ENCODE measurements around the gene SNED1.

Gene SNED1

GRCh38 chr2:241002275-241003046, 4.0 kb downstream of the SNED1 start:
- H3K4me3 ChIP-seq (ENCODE audit: low read length), result no peak overlapping the region
- H4K20me1 ChIP-seq (ENCODE audit: control insufficient read depth, insufficient read depth, low read depth, low read length), result no peaks in the 10 kb centered on the region
- H3K9me3 ChIP-seq (ENCODE audit: control insufficient read depth, insufficient read depth, low read length), result peaks cover 20% of the 10 kb centered on the region
- H3F3A ChIP-seq (ENCODE audit: control insufficient read depth, insufficient read depth), result no peaks in the 10 kb centered on the region
- no peak overlapping the region for H3K27ac ChIP-seq (ENCODE audit: low read depth, low read length)
- no peak overlapping the region for H3K4me2 ChIP-seq (ENCODE audit: low read length)
- no peaks in the 10 kb centered on the region for H3K27me3 ChIP-seq (ENCODE audit: control insufficient read depth, low read length)
- no peaks in the 10 kb centered on the region for H3K9me2 ChIP-seq (replicated peaks; ENCODE audit: control insufficient read depth, low read length)
- no peaks in the 10 kb centered on the region for H3K36me3 ChIP-seq (ENCODE audit: control insufficient read depth, low read length)
- no peaks in the 10 kb centered on the region for H3K79me2 ChIP-seq (ENCODE audit: control insufficient read depth, low read length)
- no peaks in the 10 kb centered on the region for H3K4me1 ChIP-seq (ENCODE audit: control insufficient read depth, low read length)
- TF ChIP-seq CTCF (IDR thresholded peaks at IDR 0.05; ENCODE audit: low read depth, low read length, poor library complexity, severe bottlenecking) (no peak), EZH2phosphoT487 (IDR thresholded peaks at IDR 0.05; ENCODE audit: borderline replicate concordance, low read length) (no peak)

- H3K36me3 ChIP-seq (ENCODE audit: control insufficient read depth, low read length), result no peaks in the 10 kb centered on the region
- no peaks in the 10 kb centered on the region for H4K20me1 ChIP-seq (ENCODE audit: control insufficient read depth, insufficient read depth, low read depth, low read length)
- H3K9me3 ChIP-seq (ENCODE audit: control insufficient read depth, insufficient read depth, low read length), result peaks cover 20% of the 10 kb centered on the region
- H3K9me2 ChIP-seq (replicated peaks; ENCODE audit: control insufficient read depth, low read length), result no peaks in the 10 kb centered on the region
- H3K27ac ChIP-seq (ENCODE audit: low read depth, low read length), result no peak overlapping the region
- TF ChIP-seq CTCF (IDR thresholded peaks at IDR 0.05; ENCODE audit: low read depth, low read length, poor library complexity, severe bottlenecking) (no peak), EZH2phosphoT487 (IDR thresholded peaks at IDR 0.05; ENCODE audit: borderline replicate concordance, low read length) (no peak)
- H3K27me3 ChIP-seq (ENCODE audit: control insufficient read depth, low read length), result no peaks in the 10 kb centered on the region
- H3K4me2 ChIP-seq (ENCODE audit: low read length), result no peak overlapping the region
- H3K4me1 ChIP-seq (ENCODE audit: control insufficient read depth, low read length), result no peaks in the 10 kb centered on the region
- H3K79me2 ChIP-seq (ENCODE audit: control insufficient read depth, low read length), result no peaks in the 10 kb centered on the region
- H3K4me3 ChIP-seq (ENCODE audit: low read length), result no peak overlapping the region
- no peaks in the 10 kb centered on the region for H3F3A ChIP-seq (ENCODE audit: control insufficient read depth, insufficient read depth)
Observed at GRCh38 chr2:241003047-241003360, 4.6 kb downstream of the SNED1 start.

GRCh38 chr2:241003369-241003768, 5.0 kb downstream of the SNED1 start:
- no peaks in the 10 kb centered on the region for H3K36me3 ChIP-seq (ENCODE audit: control insufficient read depth, low read length)
- no peak overlapping the region for H3K27ac ChIP-seq (ENCODE audit: low read depth, low read length)
- H3K4me1 ChIP-seq (ENCODE audit: control insufficient read depth, low read length), result no peaks in the 10 kb centered on the region
- H4K20me1 ChIP-seq (ENCODE audit: control insufficient read depth, insufficient read depth, low read depth, low read length), result no peaks in the 10 kb centered on the region
- no peaks in the 10 kb centered on the region for H3K79me2 ChIP-seq (ENCODE audit: control insufficient read depth, low read length)
- H3K4me2 ChIP-seq (ENCODE audit: low read length), result no peak overlapping the region
- H3K4me3 ChIP-seq (ENCODE audit: low read length), result no peak overlapping the region
- no peaks in the 10 kb centered on the region for H3F3A ChIP-seq (ENCODE audit: control insufficient read depth, insufficient read depth)
- no peaks in the 10 kb centered on the region for H3K27me3 ChIP-seq (ENCODE audit: control insufficient read depth, low read length)
- peaks cover 20% of the 10 kb centered on the region for H3K9me3 ChIP-seq (ENCODE audit: control insufficient read depth, insufficient read depth, low read length)
- H3K9me2 ChIP-seq (replicated peaks; ENCODE audit: control insufficient read depth, low read length), result no peaks in the 10 kb centered on the region
- TF ChIP-seq CTCF (IDR thresholded peaks at IDR 0.05; ENCODE audit: low read depth, low read length, poor library complexity, severe bottlenecking) (no peak), EZH2phosphoT487 (IDR thresholded peaks at IDR 0.05; ENCODE audit: borderline replicate concordance, low read length) (no peak)

Measured in DOHH2 (cell line).